ENCODE results near the gene PSAPL1.

GRCh38 chr4:7474320-7474719 is 39.6 kb upstream of the PSAPL1 start:
- no peak for TF ChIP-seq CTCF (IDR thresholded peaks at IDR 0.05; ENCODE audit: borderline replicate concordance, extremely low read depth, low read length, poor library complexity, severe bottlenecking)
- no peak for TF ChIP-seq EZH2 (IDR thresholded peaks at IDR 0.05; ENCODE audit: borderline replicate concordance, low read depth, low read length, severe bottlenecking)
